NCI-H2196 treated with DMSO at 0.1 percent for 48 hours (cell line): Measurements from ENCODE around the gene CROCC2.

Experiments
- DNase-seq: peaks from one replicate; lab custom pipeline; 2025; ENCODE audit not compliant: unreplicated experiment; lab: John Stamatoyannopoulos, UW

CROCC2 gene

DNA sequence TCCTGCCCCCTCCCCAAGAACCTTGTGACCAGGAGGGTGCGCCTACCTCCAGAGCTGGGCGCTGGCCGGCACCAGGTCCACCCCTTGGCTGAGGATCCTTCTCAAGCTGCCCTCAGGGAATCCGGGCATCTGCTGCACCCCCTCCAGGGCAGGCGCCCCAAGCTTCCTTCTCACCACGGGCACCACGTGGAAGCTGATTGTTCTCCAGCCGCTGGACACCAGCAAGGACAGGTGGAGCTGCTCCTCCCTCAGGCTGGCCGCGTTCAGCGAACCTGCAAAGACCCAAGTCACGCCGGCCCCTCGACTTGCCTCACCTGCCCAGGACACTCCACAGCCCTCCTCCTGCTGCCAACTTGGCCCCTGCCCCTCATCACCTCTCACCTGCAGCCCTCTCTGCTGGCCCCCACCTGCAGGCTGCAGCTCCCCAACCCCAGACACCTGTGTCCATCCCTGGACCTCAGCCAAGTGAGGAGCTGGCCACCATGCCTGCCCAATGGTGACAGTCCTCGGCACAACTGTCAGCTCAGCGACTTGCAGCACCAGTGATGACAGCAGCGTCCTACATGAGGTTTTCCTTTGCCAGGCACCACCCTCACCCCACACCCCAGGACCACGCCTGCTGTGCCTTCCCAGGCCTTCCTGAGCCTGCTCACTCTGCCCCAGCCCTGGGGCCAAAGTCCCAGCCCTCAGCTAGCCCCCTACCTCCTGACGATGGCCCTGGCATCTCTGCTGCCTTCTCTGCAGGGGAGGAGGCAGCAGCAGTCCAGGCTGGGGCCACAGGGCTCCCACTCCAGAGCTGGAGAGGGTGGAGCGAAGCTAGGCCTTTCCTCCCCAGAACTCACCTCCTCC is 14.4 kb upstream of the CROCC2 start:
- no peak for DNase-seq

DNA sequence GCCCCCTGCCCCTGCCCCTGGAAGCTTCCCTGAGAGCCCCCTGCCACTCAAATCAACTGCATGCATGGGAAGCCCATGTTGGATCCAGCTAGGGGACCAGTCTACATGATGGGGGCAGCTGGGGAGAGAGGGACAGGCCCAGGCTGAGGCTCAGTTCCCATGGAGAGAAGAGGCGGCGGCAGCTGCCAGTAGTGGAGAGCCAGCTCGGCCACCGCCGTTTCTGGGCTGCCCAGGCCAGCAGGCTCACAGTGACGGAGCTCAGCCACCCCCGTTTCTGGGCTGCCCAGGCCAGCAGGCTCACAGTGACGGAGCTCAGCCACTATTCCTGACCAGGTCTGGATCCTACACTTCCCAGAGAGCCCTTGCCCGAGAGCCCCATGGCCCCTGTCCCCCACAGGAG is 13.8 kb upstream of the CROCC2 start:
- no peak for DNase-seq

DNA sequence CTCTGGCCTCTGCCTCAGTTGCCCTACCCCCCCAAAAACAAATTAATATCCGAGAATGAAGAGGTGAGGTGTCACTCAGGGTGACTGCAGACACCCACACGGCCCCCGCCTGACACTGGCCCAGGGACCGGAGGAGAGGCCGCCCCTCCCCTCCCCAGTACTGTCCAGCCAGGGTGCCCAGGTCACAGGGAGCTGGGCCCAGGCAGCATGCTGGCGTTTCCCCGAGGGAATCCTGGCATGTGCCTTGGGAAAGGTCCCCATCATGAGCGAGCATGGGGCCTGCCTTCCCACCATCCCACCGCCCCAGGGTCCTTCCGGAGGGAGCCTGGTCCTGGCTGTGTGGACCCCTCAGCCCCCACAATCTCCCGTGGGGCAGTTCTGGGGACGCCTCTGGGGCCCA is 13.2 kb upstream of the CROCC2 start:
- DNase-seq = no peak

DNA sequence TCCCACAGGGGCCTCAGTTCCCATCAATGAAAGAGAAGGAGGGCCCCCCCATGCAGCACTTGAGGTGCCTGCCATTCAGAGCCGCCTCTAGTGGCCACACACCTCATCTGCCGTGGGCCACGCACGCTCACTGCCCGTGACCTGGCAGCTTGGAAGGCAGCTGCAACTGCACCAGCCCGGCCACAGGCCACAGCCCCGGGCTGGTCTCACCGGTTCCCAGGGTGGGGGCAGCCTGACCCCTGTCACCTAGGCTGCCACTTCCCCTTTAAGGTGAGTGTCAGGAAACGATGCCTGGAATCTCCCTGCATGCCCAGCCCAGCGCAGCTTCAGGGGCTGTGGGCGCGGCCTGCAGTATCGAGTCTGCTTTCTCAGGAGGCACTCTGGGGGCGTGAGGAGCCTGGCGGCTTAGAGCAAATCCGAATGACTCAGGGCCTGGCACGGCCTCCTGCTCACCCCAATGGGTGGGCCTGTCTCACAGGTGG is 12.7 kb upstream of the CROCC2 start:
- DNase-seq = no peak

DNA sequence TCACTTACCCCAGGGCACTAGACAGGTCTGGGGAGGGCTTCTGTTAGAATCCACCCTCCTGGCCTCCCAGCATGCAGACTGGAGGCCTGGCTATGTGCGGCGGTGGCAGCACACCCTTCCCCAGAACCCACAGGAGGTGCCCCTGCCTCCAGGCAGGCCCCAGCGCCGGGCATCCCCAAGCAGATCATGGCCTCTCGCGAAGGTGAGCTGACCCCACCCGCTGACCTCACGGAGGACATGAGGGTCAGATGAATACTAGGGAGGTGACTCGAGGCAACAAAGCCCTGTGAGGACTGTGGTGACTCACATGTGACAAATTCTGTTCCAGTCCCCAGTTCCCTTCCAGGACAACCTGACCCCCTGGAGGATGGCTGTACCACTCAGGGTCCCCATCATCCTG is 12.1 kb upstream of the CROCC2 start:
- DNase-seq = no peak

DNA sequence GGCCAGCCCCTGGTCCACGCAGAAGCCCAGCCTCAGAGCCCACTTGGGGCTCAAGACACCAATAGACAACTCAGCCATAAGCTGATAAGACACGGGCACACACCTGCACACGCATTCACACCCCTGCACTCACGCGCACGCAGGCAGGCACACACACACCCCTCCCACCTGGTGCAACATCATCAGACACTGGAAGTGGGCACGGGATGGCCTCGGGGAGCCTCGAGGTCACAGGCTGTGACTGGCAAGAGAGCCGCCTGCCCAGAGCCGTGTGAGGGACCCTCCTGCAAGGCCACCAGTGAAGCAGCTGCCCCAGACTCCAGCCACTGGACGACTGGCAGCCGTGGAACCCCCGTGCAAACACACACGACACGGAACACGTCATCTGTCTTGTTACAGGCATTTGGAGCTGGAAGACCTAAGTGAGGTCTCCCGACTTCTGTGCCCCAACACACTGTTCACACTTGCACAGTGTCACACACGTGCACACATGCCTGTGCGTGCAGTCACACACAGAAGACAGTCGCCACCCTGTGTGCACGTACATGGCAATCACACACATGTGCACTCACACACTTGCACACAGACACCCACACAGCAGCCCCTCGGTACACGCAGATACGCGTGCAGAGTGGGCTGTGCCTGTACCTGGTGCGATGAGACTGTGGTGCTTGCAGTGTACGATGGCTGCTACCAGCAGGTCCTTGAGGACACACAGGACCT is 11.1 kb upstream of the CROCC2 start:
- DNase-seq = no peak

DNA sequence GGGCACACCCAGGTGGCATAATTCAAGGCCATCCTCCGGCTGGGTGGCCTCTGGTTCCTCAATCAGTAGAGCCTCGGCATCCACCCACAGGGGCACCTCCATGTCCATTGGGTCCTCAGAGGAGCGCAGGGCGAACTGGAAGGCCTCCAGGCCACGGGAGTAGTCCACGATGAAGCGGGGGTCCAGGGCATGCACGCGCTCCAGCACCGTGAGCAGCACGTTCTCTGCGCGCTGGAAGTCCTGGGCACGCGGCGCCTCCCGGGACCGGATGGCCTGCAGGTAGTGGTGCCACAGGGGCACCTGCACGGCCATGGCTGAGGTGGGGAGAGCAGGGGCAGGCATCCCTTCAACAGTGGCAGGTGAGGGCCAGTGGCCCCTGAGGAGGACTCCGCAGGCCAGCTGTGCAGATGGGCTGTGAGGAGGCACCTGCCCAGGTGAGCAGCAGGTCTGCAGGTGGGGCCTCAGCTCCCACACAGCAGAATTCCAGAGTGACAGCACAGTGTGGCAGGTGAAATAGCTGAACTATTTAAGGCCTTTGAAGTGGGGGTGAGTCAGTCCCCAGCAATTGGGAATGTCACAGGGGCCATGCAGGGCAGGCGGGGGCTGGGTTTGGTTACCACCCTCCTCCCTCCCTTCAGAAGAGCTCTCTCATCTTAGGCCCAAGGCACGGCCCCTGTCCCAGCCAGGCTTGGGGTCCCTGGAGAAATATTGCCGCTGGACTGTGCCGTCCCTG is 10.3 kb upstream of the CROCC2 start, which contains the start of gene MAB21L4:
Gene MAB21L4, minus strand, starts transcription at position 501 of the 733 bp plus-strand sequence. Its CDS starts 159 bp downstream, at position 342.
- DNase-seq = no peak

DNA sequence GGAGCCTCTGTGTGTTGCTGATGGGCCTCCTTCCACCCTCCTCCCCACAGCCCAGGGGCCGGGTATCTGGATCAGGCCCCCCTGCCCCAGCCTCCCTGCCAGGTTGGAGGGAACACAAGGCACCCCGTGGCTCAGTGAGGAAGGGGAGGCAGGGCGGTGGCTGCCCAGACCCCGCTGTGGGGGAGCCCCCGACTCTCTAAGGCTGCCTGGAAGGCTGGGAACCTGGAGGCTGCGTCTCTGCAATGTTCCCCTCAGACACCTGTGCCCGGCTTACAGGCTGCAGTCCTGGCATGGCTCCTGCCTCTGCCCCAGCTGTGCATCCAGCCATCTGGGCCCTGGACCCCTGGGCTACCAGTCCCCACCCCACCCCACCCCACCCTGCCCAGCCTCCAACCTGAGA is 9.7 kb upstream of the CROCC2 start:
- DNase-seq = no peak

DNA sequence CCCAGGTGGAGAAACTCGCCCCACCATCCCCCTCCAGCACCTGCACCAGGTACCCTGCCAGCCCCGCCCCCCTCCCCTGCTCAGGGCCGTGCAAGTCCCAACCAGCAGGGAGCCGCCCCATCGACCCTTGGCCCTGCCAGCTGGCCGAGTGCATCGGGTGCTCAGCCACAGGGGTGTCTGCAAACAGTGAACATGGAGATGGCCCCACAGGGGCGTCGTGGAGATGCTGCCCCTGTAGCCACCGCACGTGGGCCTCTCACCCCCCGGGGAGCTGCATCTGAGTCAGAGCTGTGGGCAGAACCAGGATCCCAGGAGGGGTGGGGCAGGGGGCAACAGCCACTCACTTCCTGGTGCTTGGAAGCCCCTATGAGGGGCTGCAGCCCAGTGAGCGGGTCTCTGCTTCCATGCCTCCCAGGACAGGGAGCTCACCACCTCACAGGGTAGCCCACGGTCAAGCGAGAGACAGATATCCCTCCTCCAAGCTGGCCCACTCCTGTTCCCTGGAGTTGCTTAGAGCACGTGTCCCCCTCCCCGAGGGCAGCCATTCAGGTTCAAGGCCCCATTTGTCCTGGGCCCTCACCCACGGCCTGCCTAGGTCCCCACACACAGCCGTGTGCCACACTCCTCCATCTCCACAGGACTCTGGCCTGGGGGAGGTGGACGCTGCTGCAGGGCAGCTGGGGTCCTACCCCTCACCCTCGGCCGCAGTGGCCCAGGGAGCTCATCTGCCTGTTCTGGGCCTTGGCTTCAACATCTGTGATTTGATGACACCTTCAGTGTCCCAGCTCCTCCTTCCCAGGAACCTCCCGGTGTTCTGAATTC is 9.1 kb upstream of the CROCC2 start:
- peak; percentile 56 for DNase-seq

DNA sequence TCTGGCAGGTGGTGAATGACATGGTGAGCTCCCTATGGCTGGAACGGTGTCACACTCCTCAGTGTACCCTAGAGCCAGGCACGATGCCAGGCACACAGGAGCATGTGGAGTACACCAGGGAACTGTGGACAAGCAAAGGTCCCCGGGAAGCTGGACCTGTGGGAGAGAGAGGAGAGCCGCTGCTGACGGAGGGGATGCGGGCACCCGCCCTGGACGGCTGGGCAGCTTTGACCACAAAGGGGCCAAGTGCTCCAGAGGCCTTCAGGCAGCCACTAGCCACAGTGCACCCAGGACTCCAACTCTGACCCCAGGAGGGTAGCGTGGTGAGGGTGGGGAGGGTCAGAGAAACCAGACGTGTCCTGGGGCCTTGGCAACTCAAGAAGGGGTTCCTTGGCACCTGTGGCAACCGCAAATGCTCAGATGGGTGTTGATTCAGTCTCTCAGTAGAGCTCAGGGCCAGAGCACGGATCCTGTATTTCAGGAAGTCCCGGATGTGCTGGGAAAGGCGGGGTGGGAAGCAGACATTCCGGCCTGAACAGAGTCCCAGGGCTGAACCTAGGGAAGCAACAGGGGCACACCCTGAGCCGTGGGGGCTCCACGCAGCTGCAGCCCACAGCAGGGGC is 7.9 kb upstream of the CROCC2 start:
- no peak for DNase-seq

DNA sequence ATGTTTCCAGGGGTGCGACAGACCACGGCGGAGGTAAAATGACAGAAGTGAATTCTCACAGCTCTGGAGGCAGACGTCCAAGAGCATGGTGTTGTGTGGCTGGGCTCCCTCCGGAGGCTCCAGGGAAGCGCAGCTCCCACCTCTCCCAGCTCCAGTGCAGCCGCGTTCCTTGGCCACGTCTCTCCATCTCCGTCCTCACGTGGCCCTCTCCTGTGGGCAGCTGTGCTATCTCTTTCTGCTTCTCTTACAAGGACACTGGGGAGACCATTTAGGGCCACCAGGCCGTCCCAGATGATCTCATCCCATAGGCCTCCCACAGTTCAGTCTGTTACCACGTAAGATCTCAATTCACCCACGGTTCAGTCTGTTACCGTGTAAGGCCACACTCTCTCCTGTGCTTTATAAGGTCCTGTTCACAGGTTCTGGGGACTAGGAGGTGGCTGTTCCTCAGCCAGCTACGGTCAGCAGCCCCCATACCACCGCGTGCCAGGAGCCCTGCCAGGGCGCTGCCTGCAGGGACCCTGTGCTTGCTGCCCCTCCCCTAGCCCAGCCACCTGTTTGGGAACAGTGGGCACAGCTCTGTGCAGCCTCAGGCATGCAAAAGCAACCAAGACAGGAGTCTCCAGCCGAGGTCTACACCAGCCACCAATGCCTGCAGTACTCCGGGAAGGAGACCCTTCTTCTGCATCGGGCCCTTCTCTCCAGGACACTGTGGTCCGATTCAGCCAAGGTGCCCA is 7.2 kb upstream of the CROCC2 start:
- no peak for DNase-seq

DNA sequence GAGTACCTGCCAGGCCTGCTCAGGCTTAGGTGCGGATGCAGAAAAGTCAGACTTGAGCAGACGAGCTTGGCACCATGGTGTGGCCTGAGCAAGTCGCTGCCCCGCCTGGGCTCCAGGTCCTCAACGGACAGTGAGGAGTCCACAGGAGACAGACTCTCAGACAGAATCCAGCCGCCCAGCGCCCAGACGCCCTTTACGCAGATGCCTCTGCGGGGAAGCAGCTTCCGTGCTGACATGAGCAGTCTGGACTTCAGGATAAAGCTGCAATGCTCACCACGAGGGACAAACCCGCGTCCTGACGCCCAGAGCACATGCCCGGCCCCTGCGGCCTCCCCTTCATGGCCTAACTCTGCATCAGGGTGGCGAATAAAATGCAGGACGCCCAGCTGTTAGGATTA is 6.7 kb upstream of the CROCC2 start:
- DNase-seq = no peak

DNA sequence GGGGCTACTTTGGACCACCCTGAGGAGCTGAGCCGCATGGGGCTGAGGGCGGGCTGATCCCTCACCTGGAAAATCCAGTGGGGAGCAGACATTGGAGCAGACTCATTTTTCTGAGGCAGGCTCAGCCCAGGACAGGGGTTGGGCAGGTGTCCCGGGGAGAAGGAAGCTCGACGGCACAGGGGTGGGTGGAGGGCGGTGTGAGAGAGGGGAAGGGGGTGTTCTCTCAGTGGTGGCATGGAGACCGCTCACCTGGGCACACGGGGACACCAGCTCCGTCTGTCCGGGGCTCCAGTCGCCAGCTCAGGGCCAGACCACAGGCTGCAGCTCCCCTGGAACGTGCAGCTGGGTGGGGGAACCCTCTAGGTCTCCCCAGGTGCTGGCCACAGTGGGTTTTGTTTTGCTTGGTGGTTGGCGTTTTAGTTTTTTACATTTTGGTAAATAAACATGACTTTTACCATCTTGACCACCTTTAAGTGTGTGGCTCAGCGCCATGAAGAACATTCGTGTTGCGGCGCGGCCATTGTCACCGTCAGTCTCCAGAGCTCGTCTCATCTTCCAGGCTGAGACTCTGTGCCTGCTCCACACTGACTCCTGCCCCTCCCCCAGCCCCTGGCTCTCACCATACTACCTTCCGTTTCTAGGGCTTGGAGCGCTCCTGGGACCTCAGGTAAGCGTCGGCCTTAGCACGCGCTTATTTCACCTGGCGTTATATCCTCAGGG is 5.8 kb upstream of the CROCC2 start:
- DNase-seq = no peak

DNA sequence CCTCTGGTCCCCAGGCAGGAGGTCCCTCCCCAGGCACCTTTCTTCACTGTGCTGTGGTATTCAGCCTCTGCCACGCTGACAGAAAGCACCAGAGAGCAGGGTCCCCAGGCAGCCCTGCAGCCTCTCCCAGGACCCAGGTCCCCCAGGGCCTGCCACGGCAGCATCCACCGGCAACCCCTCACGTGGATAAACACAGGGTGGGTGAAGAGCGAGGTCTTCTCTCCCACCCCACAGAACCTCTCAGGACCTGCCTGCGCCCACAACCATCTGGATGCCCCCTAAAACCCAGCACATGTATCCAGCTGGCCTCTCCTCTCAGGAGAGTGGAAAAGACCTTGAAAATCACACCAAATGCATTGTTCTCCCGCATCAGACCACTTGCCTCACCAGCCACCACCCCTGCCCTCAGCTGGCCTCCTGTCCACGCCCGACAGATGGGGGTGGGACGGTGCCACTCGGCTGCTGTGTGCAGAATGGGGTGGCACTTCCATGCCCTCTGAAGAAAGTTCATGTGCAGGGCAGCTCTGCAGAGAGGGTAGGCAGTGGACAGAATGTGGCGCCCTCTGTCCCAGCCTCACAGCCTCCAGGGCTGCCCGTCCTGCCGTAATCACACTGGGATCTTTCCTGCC is 4.0 kb upstream of the CROCC2 start:
- no peak for DNase-seq

DNA sequence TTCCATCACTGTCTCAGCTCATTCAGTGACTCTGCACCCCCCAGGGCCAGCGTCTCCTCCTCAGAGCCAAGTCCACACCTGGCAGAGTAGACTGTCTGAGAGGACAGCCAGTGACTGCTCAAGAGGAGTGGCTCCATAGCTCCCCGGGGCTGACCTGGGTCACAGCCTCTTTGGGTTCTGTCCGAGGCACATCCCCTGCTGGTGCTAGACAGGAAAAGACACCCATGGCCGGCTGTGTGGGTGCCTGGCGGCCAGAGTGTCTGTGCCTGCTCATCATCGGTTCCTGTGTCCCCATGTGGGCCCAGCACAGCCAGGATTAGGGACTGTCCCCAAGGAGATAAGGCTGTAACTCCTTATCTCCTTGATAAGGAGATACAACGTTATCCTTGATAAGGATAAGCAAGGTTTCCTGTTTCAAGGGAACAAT is 3.5 kb upstream of the CROCC2 start:
- no peak for DNase-seq

DNA sequence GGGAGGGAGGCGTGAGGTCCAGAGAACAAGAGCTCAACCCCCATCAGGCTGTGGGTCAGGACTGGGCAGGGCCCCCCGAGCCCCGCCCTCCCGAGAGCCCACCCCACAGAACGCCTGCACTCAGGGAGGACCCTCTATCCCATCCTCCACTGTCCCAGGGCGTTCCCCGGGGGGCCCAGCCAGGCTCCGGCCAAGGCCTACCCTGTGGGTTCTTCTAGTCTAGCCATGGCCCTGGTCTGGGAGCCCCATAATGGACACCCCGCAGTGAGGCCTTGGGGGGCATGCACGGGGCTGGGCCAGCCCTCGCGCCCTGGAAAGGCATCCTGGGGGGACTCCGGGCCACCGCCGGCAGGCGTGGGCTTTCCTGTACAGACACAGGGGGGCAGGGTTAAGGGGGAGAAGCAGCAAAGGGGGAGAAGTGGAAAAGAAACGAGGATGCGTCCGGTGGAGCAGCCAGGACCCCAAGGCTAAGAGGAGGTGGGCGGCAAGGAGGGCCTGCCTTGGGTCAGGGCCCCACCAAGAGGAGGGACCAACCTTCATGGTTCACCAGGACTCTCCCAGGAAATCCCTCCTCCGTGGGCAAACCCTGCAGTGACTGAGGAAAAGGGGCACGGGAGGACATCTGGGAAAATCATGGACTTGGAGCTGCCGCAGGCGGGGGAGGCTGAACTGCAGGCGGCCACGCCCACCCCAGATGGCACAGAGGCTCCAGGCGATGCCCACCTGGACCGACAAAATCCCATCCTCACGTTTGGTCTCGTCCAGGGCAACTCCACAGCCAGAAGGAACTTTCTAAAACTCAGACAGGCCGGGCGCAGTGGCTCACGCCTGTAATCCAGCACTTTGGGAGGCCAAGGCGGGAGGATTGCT is 2.7 kb upstream of the CROCC2 start:
- no peak for DNase-seq
